HCT116 (cell line): ENCODE measurements around the gene C15orf39.

ENCODE experiments used
- POLR2A ChIP-seq: IDR thresholded peaks from 2 replicates; pipeline ENCODE4 v1.7.0; 2011; ENCODE audit warnings: borderline replicate concordance; ENCODE audit not compliant: insufficient read depth, insufficient read length; ENCODE audit errors: extremely low read depth
- TF ChIP-seq, protein P1 (sequence below), 3 experiments: fragments of 200-600 bp in 1 of 3; sonication (generic) in 1 of 3; IDR thresholded peaks in 2 of 3; conservative IDR thresholded peaks in 1 of 3; 2 replicates each; pipeline ENCODE4 v1.5.1; 2012 to 2017; ENCODE audit warnings: low read depth in 2 of 3, low read length in 2 of 3, antibody characterized with exemption in 1 of 3, borderline replicate concordance in 1 of 3, control low read depth in 1 of 3, mild to moderate bottlenecking in 1 of 3, mixed read lengths in 1 of 3, mixed run types in 1 of 3, moderate library complexity in 1 of 3; ENCODE audit not compliant: insufficient read depth in 1 of 3
- TF ChIP-seq, protein P2 (sequence below): IDR thresholded peaks from 2 replicates; pipeline ENCODE4 v1.6.1; 2011; ENCODE audit warnings: mild to moderate bottlenecking, low read length, moderate library complexity; ENCODE audit not compliant: insufficient replicate concordance; ENCODE audit errors: extremely low read depth

DNA sequence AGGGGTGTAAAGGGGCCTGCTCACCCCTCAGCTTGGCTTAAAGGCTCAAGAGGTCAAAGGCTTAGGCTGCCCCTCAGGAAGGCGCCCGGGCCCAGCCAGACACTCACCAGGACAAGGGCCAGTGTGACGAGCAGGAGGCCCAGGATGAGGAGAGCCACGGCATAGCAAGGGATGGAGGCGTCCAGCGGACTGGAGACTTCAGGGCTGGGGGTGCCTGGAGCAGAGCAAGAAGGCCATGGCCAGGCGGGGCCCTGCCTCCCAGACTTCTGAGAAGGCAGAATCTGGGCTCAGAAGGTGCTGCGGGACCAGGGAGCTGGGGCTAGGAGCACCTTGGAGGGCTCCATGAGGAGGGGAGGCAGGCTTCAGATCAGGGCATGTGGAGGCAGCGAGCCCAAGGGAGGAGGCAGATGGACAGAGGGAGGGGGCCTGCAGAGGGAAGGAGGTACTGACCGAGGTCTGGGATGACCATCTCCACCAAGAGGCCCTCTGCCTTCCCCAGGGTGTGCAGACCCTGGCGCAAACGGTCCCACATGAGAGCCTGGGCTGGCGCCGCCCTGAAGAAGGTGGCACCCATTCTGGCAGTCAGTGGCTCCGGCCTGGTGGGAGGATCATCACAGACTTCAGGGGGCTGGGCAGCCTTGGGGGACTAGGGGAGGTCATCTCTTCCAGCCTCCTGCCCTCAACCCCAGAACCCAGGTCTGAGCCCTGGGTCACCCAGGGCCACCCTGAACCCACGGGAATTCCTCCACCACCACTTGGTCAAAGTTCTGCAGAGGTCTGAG is 24.5 kb downstream of the C15orf39 start:
- TF ChIP-seq, protein P1, sequence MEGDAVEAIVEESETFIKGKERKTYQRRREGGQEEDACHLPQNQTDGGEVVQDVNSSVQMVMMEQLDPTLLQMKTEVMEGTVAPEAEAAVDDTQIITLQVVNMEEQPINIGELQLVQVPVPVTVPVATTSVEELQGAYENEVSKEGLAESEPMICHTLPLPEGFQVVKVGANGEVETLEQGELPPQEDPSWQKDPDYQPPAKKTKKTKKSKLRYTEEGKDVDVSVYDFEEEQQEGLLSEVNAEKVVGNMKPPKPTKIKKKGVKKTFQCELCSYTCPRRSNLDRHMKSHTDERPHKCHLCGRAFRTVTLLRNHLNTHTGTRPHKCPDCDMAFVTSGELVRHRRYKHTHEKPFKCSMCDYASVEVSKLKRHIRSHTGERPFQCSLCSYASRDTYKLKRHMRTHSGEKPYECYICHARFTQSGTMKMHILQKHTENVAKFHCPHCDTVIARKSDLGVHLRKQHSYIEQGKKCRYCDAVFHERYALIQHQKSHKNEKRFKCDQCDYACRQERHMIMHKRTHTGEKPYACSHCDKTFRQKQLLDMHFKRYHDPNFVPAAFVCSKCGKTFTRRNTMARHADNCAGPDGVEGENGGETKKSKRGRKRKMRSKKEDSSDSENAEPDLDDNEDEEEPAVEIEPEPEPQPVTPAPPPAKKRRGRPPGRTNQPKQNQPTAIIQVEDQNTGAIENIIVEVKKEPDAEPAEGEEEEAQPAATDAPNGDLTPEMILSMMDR (IDR thresholded peaks at IDR 0.05 in 2 of 3, conservative IDR thresholded peaks at IDR 0.05 in 1 of 3; ENCODE audit: borderline replicate concordance in 1 of 3, insufficient read depth in 1 of 3, low read depth in 2 of 3, low read length in 2 of 3), result no peak
- TF ChIP-seq POLR2A, result no peak
- TF ChIP-seq, protein P2, sequence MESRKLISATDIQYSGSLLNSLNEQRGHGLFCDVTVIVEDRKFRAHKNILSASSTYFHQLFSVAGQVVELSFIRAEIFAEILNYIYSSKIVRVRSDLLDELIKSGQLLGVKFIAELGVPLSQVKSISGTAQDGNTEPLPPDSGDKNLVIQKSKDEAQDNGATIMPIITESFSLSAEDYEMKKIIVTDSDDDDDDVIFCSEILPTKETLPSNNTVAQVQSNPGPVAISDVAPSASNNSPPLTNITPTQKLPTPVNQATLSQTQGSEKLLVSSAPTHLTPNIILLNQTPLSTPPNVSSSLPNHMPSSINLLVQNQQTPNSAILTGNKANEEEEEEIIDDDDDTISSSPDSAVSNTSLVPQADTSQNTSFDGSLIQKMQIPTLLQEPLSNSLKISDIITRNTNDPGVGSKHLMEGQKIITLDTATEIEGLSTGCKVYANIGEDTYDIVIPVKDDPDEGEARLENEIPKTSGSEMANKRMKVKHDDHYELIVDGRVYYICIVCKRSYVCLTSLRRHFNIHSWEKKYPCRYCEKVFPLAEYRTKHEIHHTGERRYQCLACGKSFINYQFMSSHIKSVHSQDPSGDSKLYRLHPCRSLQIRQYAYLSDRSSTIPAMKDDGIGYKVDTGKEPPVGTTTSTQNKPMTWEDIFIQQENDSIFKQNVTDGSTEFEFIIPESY, result no peak
